CMK (cell line): Measurements from ENCODE around the gene SEMA3C.

Experiments used
- DNase-seq: peaks from one replicate; pipeline ENCODE4 v3.0.0-alpha.2; 2010; ENCODE audit warnings: low read depth

Gene SEMA3C

DNA sequence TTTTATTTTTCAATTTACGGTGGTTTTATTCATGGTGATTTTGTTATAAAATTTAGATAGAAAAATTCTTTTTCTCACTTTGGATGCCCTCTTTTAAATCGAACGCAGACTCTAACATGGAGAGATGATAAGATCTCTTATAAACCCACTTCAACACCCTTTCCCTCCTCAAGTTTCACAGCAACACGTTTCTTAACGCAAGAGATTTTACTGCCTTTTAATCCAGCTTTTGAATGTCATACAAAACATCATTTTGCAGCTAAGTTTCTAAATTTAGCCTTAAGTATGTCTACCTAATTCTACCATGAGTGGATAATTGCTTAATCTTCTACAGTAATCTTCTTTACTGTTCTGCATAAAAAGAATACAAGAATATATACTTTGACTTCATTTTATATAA is 70.0 kb downstream of the SEMA3C start:
- no peak for DNase-seq

- DNase-seq = no peak
Measured at GRCh38 chr7:80847895-80848294, 71.0 kb downstream of the SEMA3C start.

GRCh38 chr7:80847027-80847426 is 71.8 kb downstream of the SEMA3C start:
- no peak for DNase-seq

- no peak for DNase-seq
Measured at GRCh38 chr7:80844916-80845315, 73.9 kb downstream of the SEMA3C start.

DNA sequence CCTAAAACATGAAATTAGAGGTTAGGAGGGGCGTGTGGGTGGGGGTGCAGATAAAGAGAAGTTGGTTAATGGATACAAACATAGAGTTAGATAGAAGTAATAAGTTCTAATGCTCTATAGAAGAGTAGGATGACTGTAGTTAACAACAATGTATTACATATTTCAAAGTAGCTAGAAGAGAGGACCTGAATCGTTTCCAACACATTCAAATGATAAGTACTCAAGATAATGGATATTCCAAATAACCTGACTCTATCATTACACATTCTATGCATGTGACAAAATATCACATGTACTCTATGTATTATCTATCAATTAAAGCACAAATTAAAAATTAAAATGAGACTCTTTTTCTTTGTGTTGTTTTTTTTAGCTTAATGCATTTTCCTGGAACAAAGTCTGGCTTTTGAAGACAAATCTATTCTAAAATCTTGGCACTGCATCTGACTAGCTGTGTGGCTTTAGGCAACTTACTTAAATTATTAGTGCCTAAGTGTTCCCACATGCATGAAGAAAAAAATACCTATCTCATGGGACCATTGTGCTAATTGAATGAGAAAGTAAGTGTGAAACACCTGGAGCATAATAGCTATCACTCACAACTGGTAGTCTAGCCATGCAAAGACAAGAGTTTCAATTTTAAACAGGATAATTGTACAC is 75.7 kb downstream of the SEMA3C start:
- no peak for DNase-seq

- DNase-seq = no peak
Measured at GRCh38 chr7:80842022-80842790, 76.6 kb downstream of the SEMA3C start.

DNA sequence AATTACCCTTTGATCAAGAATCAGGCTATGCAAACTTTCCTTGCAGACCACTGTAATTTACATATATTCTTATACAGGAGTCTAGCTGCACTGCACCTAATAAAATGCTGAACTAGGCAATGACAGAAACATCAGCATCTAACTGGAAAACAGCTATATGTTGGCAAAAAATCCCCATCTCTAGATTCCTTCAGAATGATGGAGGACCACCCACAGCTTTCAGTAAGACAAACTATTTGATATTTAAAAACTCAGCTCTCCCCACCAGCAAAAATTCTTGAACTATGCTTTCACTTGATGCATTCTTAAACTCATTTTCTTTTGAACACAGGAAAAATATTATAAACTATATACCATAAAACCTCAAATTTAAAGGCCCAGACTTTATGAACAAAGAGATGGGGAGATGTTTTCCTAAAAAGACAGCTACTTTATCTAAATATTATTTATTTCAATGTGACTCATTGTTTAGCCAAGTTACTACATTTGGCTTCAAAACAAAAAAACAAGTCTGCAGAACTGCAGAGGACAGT is 77.4 kb downstream of the SEMA3C start:
- DNase-seq = no peak

GRCh38 chr7:80840681-80841080 is 78.2 kb downstream of the SEMA3C start:
- no peak for DNase-seq

DNA sequence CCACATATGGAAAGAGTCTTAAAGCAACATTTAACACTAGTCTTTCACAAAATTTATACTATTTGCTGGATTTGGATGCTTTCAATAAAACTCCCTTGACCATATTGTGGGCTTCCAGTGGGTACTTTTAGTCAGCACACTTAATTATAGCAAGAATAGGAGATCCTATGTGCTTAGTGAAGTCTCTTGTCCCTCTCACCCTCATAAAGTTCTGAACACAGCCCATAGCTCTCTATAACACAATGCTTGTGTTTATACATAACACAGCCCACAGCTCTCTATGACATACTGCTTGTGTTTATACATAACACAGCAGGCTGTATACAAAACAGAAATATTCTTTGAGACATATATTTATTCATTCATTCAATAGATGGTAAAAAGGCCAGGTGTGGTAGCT is 79.0 kb downstream of the SEMA3C start:
- no peak for DNase-seq

DNA sequence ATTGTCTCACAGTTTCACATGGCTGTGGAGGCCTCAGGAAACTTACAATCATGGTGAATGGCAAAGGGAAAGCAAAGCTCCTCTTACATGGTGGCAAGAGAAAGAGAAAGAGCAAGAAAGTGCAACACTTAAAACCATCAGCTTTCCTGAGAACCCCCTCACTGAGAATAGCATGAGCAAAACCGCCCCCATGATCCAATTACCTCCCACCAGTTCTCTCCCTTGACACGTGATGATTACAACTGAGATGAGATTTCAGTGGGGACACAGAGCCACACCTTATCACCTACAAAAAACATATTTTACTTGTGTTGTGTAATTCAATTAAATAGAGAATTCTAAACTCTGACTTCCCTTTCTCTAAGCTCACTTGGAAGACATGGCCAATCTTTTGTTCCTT is 80.2 kb downstream of the SEMA3C start:
- DNase-seq = no peak

GRCh38 chr7:80837345-80837744 is 81.5 kb downstream of the SEMA3C start:
- no peak for DNase-seq

- no peak for DNase-seq
Measured at GRCh38 chr7:80835251-80835650, 83.6 kb downstream of the SEMA3C start.

GRCh38 chr7:80833289-80834268 is 85.3 kb downstream of the SEMA3C start:
- no peak for DNase-seq

- no peak for DNase-seq
Measured at GRCh38 chr7:80832006-80832405, 86.8 kb downstream of the SEMA3C start.

DNA sequence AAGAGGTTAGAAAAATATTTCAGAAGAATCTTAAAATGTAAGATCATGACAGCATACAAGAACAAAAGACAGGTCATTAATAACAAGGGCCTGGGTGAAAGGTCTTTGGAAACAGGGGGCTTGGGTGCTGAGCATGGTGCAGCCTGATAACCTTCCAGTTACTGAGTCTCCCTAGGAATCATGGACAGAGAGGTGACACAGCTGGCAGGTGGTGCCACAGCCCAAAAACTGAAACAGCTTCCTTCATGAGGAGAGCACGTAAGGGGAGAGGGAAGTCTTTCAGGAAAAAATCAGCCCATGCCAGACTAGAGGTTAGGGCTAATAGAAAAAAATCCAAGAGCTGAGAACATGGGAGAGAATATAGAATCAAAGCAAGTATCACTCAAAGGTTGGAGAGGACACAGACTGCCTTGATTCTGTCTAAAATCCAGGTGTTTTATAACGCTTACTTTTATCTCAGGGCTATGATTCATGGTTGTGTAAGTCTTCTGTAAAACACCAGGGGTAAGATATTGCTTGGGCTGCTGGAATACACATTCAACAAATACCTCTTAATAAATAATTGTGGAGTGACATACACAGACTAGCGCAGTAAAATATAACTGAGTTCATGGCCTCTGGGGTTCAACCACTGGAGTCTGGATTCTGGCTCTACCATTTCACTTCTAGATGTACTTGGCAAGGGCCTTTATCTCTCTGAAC is 88.1 kb downstream of the SEMA3C start:
- DNase-seq = no peak

GRCh38 chr7:80830010-80830409 is 88.8 kb downstream of the SEMA3C start:
- DNase-seq = no peak

- DNase-seq = no peak
Measured at GRCh38 chr7:80829527-80829926, 89.3 kb downstream of the SEMA3C start.

GRCh38 chr7:80827239-80827633 is 91.6 kb downstream of the SEMA3C start:
- no peak for DNase-seq

DNA sequence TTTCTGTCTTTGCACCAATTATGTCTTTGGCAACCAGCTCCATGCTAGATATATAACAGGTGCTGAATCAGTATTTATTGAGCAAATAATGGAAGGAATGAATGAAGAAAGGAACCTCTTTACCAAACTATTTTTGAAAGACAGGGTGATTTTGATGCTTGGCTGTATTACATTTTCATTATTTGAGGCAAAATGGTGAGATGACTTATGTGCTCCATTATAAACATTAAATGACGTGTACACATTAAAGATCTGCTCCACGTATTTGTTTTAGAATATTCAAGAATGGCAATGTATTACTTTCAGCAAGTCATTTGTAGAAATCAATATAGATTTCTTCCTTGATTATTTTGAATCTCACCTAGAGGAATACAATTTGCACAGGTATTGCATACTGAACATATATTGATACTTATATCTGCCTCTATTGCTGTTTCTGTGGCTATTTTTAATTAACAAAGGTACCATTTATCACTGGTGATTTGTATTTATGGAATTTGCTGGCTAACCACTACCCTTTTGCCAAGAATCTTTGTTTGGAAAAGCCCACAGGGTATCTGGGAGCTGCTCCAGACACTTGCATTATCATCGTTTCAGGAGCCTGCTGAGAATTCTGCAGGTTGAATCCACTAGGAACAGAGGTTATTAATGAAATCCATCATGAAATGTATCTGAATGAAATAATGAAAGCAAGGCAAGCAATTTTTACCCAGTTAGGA is 92.2 kb downstream of the SEMA3C start:
- DNase-seq = no peak

- no peak for DNase-seq
Measured at GRCh38 chr7:80825499-80825898, 93.4 kb downstream of the SEMA3C start.

DNA sequence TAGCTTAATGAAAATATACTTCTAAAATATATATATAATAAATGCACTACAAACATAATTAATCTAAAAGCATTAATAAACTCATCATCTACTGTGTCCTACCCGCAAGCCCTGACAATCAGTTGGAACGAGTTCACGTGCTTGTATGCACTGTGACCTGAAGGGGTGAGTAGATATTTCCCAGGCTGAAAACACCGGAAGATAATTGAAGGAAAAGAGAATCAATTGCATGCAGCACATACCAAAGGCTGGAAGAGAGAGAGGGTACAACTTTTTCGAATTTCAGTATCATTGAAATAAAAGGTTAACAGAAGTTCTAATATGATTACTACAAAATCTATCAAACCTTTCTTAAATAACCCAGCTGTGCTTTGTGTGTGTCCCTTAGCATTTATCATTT is 94.6 kb downstream of the SEMA3C start:
- DNase-seq = no peak
